Sigmoid colon (tissue), 7 donors: ENCODE results near the gene TPRKB. TPM values are rescaled to one million over a fixed set of nuclear protein-coding genes. Genes with fewer than 3 reads are reported as not detected.

ENCODE experiments used
- DNase-seq: peaks from one replicate; pipeline ENCODE4 v3.0.0-alpha.2; 2019
- H3K27ac ChIP-seq, 4 donors: fragments of 200-600 bp; sonication (generic); one replicate each; pipeline ENCODE4 v1.5.1; 2016 to 2019; ENCODE audit warnings: mild to moderate bottlenecking in 1 of 4
- H3K27me3 ChIP-seq, 3 donors: fragments of 200-600 bp; sonication (generic); one replicate each; pipeline ENCODE4 v1.5.1; 2019; ENCODE audit warnings: mild to moderate bottlenecking in 1 of 3
- H3K36me3 ChIP-seq, 4 donors: fragments of 200-600 bp; sonication (generic); one replicate each; pipeline ENCODE4 v1.5.1; 2016 to 2019
- H3K4me1 ChIP-seq, 4 donors: fragments of 200-600 bp; sonication (generic); one replicate each; pipeline ENCODE4 v1.5.1; 2017 to 2019
- H3K4me3 ChIP-seq, 4 donors: fragments of 200-600 bp; sonication (generic); one replicate each; pipeline ENCODE4 v1.5.1; 2017 to 2019; ENCODE audit warnings: mild to moderate bottlenecking in 2 of 4, moderate library complexity in 1 of 4
- H3K9me3 ChIP-seq, 4 donors: fragments of 200-600 bp in 3 of 4; sonication (generic) in 3 of 4; one replicate each; pipeline versions ENCODE4 v1.5.1 to v1.6.1; 2013 to 2019
- EP300 ChIP-seq, 4 donors: sonication (generic); formaldehyde crosslinking; IDR thresholded peaks; one replicate each; pipeline ENCODE4 v1.6.1; 2017; ENCODE audit warnings: antibody characterized with exemption in 4 of 4
- POLR2A ChIP-seq, 2 donors: fragments of 450-650 bp; IDR thresholded peaks; one replicate each; pipeline ENCODE4 v1.6.1; 2016; ENCODE audit warnings: antibody characterized with exemption in 2 of 2, mild to moderate bottlenecking in 2 of 2, moderate library complexity in 2 of 2
- POLR2AphosphoS5 ChIP-seq, 4 donors: sonication (generic); formaldehyde crosslinking; IDR thresholded peaks; one replicate each; pipeline ENCODE4 v1.6.1; 2017; ENCODE audit warnings: antibody characterized with exemption in 4 of 4
- WGBS, 2 donors: extraction: QIAGEN DNeasy Blood & Tissue Kit; methylation state at CpG; one replicate each; pipeline ENCODE4 v1.1.7; 2013; 5-methylcytosine and 5-hydroxymethylcytosine counted together
- intact Hi-C: fragments of 100-400 bp; cut with DNase I; formaldehyde crosslinking; loops from one replicate; pipeline ENCODE4 v1.15.1; 2023
- polyA plus RNA-seq, 3 donors: library from polyadenylated mRNA; stranded (reverse); fragments of 200-250 nt; gene quantifications; one replicate each; pipeline ENCODE4 v1.2.3, GENCODE V29; 2013
- total RNA-seq, 4 donors: library from RNA; depleted of rRNA; stranded (reverse); fragments of >200 nt; gene quantifications; one replicate each; pipeline ENCODE4 v1.1.0, GENCODE V29; 2016
- TF ChIP-seq, protein P1 (sequence below), 4 experiments: fragments of 450-650 bp in 3 of 4; fragments of 200-600 bp in 1 of 4; IDR thresholded peaks; one replicate each; pipeline ENCODE4 v1.5.1; 2016 to 2019; ENCODE audit warnings: antibody characterized with exemption in 4 of 4, mild to moderate bottlenecking in 3 of 4, moderate library complexity in 2 of 4
- donor health status: healthy with polysubstance abuse.
- donor health status: Bipolar disorder and iron deficiency.
- donor health status: healthy.

TPRKB gene
- total and polyA plus RNA-seq, 7 donors = 19.0 to 86.2 (median 45.9) TPM

DNA sequence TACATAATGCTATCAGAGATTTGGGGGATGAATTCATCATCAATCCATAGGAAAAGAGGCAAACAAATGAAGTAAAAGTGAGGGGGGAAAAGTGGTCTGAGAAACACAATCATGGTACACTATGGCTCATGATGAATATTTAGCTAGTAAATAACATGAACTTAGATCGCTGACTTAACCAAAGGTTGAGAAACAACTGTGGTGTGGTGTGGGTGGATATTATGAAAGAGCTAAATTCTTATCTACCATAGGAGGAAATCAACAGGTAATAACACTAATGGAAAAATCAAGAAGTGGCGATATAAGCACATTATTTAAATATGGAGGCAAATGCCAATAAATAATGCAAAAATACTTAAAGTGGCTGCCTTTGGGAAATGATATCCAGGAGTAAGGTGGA, 12.2 kb upstream of the TPRKB start:
- DNase-seq = no peak
- Histone ChIP-seq H3K4me1 (no peaks in the 10 kb centered on the region), H3K27me3 (no peaks in the 10 kb centered on the region), H3K27ac (no peak overlapping the region), H3K9me3 (no peaks in the 10 kb centered on the region), H3K4me3 (no peak overlapping the region), H3K36me3 (peaks cover 3 to 66% (median 13%) of the 10 kb centered on the region in 4 donors)
- WGBS, 2 donors = 94 to 97% methylated on average over 2 of the region's 2 CpGs
- TF ChIP-seq, protein P1, sequence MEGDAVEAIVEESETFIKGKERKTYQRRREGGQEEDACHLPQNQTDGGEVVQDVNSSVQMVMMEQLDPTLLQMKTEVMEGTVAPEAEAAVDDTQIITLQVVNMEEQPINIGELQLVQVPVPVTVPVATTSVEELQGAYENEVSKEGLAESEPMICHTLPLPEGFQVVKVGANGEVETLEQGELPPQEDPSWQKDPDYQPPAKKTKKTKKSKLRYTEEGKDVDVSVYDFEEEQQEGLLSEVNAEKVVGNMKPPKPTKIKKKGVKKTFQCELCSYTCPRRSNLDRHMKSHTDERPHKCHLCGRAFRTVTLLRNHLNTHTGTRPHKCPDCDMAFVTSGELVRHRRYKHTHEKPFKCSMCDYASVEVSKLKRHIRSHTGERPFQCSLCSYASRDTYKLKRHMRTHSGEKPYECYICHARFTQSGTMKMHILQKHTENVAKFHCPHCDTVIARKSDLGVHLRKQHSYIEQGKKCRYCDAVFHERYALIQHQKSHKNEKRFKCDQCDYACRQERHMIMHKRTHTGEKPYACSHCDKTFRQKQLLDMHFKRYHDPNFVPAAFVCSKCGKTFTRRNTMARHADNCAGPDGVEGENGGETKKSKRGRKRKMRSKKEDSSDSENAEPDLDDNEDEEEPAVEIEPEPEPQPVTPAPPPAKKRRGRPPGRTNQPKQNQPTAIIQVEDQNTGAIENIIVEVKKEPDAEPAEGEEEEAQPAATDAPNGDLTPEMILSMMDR (IDR thresholded peaks at IDR 0.05) = no peak
- no peak for TF ChIP-seq POLR2AphosphoS5 (IDR thresholded peaks at IDR 0.05)
- TF ChIP-seq POLR2A (IDR thresholded peaks at IDR 0.05) = no peak
- TF ChIP-seq EP300 (IDR thresholded peaks at IDR 0.05) = no peak
- intact Hi-C loops = no loop called here

DNA sequence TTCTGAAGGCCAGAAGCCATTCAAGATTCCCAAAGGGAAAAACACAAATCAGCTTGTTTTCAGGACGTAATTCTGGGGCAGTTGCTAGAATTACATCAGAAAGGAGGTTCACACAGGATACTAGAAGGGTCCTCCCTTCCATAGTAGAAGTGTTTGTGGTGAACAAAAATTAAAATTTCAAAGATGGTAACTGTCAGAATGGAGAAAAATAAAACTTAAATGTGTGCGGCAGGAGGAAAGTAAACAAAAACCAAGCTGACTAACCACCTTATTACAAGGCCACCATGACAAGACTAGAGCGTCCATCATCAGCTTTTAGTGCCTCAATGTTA, 9.7 kb upstream of the TPRKB start:
- H3K4me3 ChIP-seq = no peak overlapping the region
- intact Hi-C loops = no loop called here
- H3K9me3 ChIP-seq = no peaks in the 10 kb centered on the region
- H3K36me3 ChIP-seq = peaks cover 3 to 47% (median 13%) of the 10 kb centered on the region in 4 donors
- no peak for DNase-seq
- no peak for TF ChIP-seq POLR2A (IDR thresholded peaks at IDR 0.05)
- TF ChIP-seq POLR2AphosphoS5 (IDR thresholded peaks at IDR 0.05) = no peak
- H3K27ac ChIP-seq = no peak overlapping the region
- H3K27me3 ChIP-seq = no peaks in the 10 kb centered on the region
- H3K4me1 ChIP-seq = no peaks in the 10 kb centered on the region
- WGBS, 2 donors = 93 to 97% methylated on average over 3 of the region's 3 CpGs

DNA sequence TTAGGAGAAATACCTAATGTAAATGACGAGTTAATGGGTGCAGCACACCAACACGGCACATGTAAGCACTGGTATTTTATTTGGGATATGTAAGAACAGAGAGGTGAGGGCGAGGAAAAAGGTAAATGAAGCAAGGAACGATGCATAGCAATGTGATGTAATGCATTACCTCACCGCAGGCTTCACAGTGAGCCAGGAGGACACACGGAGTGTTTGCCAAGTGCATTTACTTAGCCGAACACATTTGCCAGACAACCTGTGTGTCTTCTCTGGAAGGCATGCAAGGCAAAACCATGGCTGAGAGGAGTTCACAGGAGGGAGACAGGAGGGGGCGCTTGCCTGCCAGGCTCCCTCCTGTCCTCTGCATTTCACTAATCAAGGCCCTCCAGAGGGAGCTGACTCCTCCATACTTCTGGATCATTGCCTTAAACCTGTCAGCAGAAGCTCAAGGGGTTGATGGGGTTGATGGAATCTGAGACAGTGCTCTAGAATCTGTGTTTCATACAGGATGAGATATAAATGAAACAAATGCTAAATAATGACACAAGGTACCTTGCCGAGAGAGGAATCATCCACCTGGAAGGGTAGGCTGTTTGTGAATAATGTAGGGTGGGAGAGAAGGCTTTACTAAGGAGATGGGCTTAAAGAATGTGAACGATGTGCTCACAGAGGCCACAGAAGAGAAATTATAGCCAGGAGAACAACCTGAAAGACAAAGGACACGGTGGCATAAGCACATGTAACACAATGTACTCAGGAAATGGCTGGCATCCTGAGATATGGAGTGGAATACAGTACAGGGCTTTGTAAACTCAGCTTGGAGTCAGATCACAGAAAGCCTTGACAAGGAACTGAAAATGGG, 9.1 kb upstream of the TPRKB start:
- intact Hi-C loops = no loop called here
- H3K9me3 ChIP-seq = no peaks in the 10 kb centered on the region
- H3K27ac ChIP-seq = no peak overlapping the region
- no peaks in the 10 kb centered on the region for H3K4me1 ChIP-seq
- 91 to 96% methylated on average over 11 of the region's 11 CpGs for WGBS, 2 donors
- H3K4me3 ChIP-seq = no peak overlapping the region
- peaks cover 3 to 48% (median 13%) of the 10 kb centered on the region in 4 donors for H3K36me3 ChIP-seq
- DNase-seq = no peak
- H3K27me3 ChIP-seq = no peaks in the 10 kb centered on the region
- TF ChIP-seq POLR2AphosphoS5 (IDR thresholded peaks at IDR 0.05) = no peak
- TF ChIP-seq EP300 (IDR thresholded peaks at IDR 0.05) = no peak
- no peak for TF ChIP-seq POLR2A (IDR thresholded peaks at IDR 0.05)
- TF ChIP-seq, protein P1 (IDR thresholded peaks at IDR 0.05) = no peak

DNA sequence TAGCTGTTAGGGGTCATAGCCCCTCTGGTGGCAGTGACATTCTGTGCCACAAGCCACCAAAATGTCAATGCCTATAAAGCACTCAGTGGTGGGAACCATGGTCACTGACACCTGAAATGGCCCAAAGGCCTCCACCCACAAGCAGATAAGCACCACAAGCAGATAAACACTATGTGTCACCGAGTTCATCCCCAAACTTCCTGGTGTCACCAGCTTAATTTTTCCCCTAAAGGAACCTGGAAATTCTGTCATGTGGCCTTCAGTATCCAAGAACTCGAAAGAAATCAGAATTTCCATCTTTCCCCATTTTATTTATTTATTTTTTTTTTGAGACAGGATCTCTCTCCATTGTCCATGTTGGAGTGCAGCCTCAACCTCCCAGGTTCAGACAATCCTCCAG, 3.6 kb upstream of the TPRKB start:
- Histone ChIP-seq H3K4me3 (no peak overlapping the region), H3K27ac (no peak overlapping the region), H3K36me3 (peaks cover 0 to 24% (median 5%) of the 10 kb centered on the region in 4 donors), H3K27me3 (no peaks in the 10 kb centered on the region), H3K9me3 (no peaks in the 10 kb centered on the region), H3K4me1 (peaks cover 0 to 19% (median 12%) of the 10 kb centered on the region in 4 donors)
- TF ChIP-seq, protein P1 (IDR thresholded peaks at IDR 0.05) = no peak
- TF ChIP-seq POLR2A (IDR thresholded peaks at IDR 0.05) (no peak), POLR2AphosphoS5 (IDR thresholded peaks at IDR 0.05) (no peak), EP300 (IDR thresholded peaks at IDR 0.05) (no peak)
- intact Hi-C loops = no loop called here
- 90 to 92% methylated on average over 2 of the region's 2 CpGs for WGBS, 2 donors
- no peak for DNase-seq

DNA sequence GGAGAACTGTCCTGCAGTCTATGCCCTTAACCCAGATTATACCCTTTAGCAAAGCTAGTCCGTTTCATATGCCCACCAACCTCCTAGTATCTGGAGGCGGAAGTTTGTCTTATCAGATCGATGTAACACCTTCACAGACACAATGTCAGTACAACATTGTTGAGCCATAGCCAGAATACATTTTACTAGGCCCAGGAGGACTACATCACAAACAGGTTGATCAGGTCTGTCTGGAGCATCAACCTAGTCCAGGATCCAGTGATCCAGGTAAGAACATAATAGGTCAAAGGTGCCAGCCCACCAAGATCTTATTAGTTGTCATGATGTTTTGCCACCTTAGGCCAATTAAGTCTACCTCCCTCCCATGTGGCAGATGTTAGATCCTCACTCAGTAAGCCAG, 2.0 kb upstream of the TPRKB start:
- H3K36me3 ChIP-seq = peaks cover 0 to 13% (median 0%) of the 10 kb centered on the region in 4 donors
- peaks cover 0 to 19% (median 14%) of the 10 kb centered on the region in 4 donors for H3K4me1 ChIP-seq
- H3K27ac ChIP-seq = no peak overlapping the region
- TF ChIP-seq, protein P1 (IDR thresholded peaks at IDR 0.05) = no peak
- TF ChIP-seq EP300 (IDR thresholded peaks at IDR 0.05) (no peak), POLR2A (IDR thresholded peaks at IDR 0.05) (no peak), POLR2AphosphoS5 (IDR thresholded peaks at IDR 0.05) (no peak)
- H3K27me3 ChIP-seq = no peaks in the 10 kb centered on the region
- H3K4me3 ChIP-seq = no peak overlapping the region
- DNase-seq = no peak
- no peaks in the 10 kb centered on the region for H3K9me3 ChIP-seq
- 95 to 98% methylated on average over 3 of the region's 3 CpGs for WGBS, 2 donors
- intact Hi-C loops = loop anchor here (5.0 to 10.0 kb wide), 3 partner anchors 354 to 718 kb away; partner anchors contain the start of genes ALMS1, CCT7, INO80B and PRADC1
